WTC11 (cell line): ENCODE measurements around the gene SLAMF6.

Source experiments
- AFF4 ChIP-seq: sonication (generic); formaldehyde crosslinking; IDR thresholded peaks from 2 replicates; pipeline ENCODE4 v1.8.1; 2023; ENCODE audit warnings: mild to moderate bottlenecking, missing genetic modification reagents, borderline replicate concordance
- ATF3 ChIP-seq: sonication (generic); formaldehyde crosslinking; conservative IDR thresholded peaks from 2 replicates; pipeline ENCODE4 v1.8.1; 2022; ENCODE audit warnings: mild to moderate bottlenecking, missing genetic modification reagents
- CBFB ChIP-seq: sonication (generic); formaldehyde crosslinking; IDR thresholded peaks from 2 replicates; pipeline ENCODE4 v1.8.1; 2022; ENCODE audit warnings: mild to moderate bottlenecking, low read depth, missing genetic modification reagents
- CTCF ChIP-seq: fragments of 200-600 bp; IDR thresholded peaks from 2 replicates; pipeline ENCODE4 v1.8.0; 2022; ENCODE audit warnings: antibody characterized with exemption
- E2F1 ChIP-seq: sonication (generic); formaldehyde crosslinking; IDR thresholded peaks from 2 replicates; pipeline ENCODE4 v1.8.0; 2022; ENCODE audit warnings: mild to moderate bottlenecking, missing genetic modification reagents
- ETV6 ChIP-seq: sonication (generic); formaldehyde crosslinking; IDR thresholded peaks from 2 replicates; pipeline ENCODE4 v1.8.1; 2022; ENCODE audit warnings: mild to moderate bottlenecking, missing genetic modification reagents
- NR1H2 ChIP-seq: sonication (generic); formaldehyde crosslinking; IDR thresholded peaks from 2 replicates; pipeline ENCODE4 v1.9.0; 2021; ENCODE audit warnings: mild to moderate bottlenecking, moderate library complexity, missing genetic modification reagents
- RELA ChIP-seq: sonication (generic); formaldehyde crosslinking; IDR thresholded peaks from 2 replicates; pipeline ENCODE4 v1.8.1; 2022; ENCODE audit warnings: missing genetic modification reagents, mild to moderate bottlenecking, borderline replicate concordance
- STAT6 ChIP-seq: sonication (generic); formaldehyde crosslinking; conservative IDR thresholded peaks from 2 replicates; pipeline ENCODE4 v1.8.1; 2023; ENCODE audit warnings: mild to moderate bottlenecking, low read depth, missing genetic modification reagents, moderate library complexity
- USF2 ChIP-seq: sonication (generic); formaldehyde crosslinking; IDR thresholded peaks from 2 replicates; pipeline ENCODE4 v1.8.1; 2023; ENCODE audit warnings: mild to moderate bottlenecking, missing genetic modification reagents, moderate library complexity
- ZNF219 ChIP-seq: sonication (generic); formaldehyde crosslinking; IDR thresholded peaks from 2 replicates; pipeline ENCODE4 v1.8.0; 2023; ENCODE audit warnings: missing genetic modification reagents, mild to moderate bottlenecking, borderline replicate concordance
- ZNF232 ChIP-seq: sonication (generic); formaldehyde crosslinking; IDR thresholded peaks from 2 replicates; pipeline ENCODE4 v1.8.0; 2022; ENCODE audit warnings: mild to moderate bottlenecking, missing genetic modification reagents
- ZNF396 ChIP-seq: fragments of 250-450 bp; sonication (Bioruptor Pico); IDR thresholded peaks from 2 replicates; pipeline ENCODE4 v1.8.0; 2021; ENCODE audit warnings: mild to moderate bottlenecking, moderate library complexity, borderline replicate concordance

- no peak for TF ChIP-seq CTCF
- no peak for TF ChIP-seq AFF4 (CRISPR knock-in tag)
- TF ChIP-seq STAT6 (CRISPR knock-in tag), result no peak
- TF ChIP-seq CBFB, result no peak
- no peak for TF ChIP-seq USF2
- no peak for TF ChIP-seq ETV6 (CRISPR knock-in tag)
- TF ChIP-seq ZNF232 (CRISPR knock-in tag), result no peak
- no peak for TF ChIP-seq E2F1 (CRISPR knock-in tag)
- TF ChIP-seq NR1H2 (CRISPR knock-in tag), result no peak
- no peak for TF ChIP-seq ATF3 (CRISPR knock-in tag)
- no peak for TF ChIP-seq ZNF219 (CRISPR knock-in tag)
- TF ChIP-seq ZNF396 (CRISPR knock-in tag), result no peak
- TF ChIP-seq RELA (CRISPR knock-in tag), result no peak
Observed at GRCh38 chr1:160467576-160467975, 55.5 kb downstream of the SLAMF6 start.
